Measurements from ENCODE around the gene PDE4D.

DNA sequence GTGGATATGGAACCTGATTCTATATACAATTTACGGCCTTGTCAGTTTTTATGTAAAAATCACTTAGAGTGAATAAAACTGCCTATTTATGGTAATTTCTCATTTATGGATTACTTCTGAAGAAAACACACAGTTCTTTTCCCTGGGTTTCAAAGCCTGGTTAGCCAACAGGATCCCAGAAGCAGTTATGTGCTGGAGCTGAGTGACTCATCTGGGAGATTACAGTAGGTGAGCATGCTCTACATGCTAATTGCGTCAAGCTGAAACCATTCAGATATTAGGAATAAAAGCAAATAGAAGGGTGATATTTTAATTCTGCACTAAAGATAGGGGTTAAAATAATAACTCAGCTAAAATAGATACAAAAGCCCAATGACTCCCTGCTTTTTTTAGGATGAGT is 47.8 kb downstream of the PDE4D start:
- TF ChIP-seq TAF1 (IDR thresholded peaks at IDR 0.05; ENCODE audit: borderline replicate concordance, low read depth, low read length): no peak
- TF ChIP-seq POLR2AphosphoS5 (IDR thresholded peaks at IDR 0.05; ENCODE audit: low read depth, low read length): no peak
